Testis (tissue), 3 donors: Measurements from ENCODE around the gene PLRG1. TPM values are rescaled to one million over a fixed set of nuclear protein-coding genes. Genes with fewer than 3 reads are reported as not detected.

Source experiments
- DNase-seq: peaks from one replicate; pipeline ENCODE4 v3.0.0-alpha.2; 2019
- H3K27ac ChIP-seq, 2 donors: fragments of 200-600 bp; sonication (generic); one replicate each; pipeline ENCODE4 v1.5.1; 2019
- H3K27me3 ChIP-seq: fragments of 200-600 bp; sonication (generic); one replicate; pipeline ENCODE4 v1.5.1; 2019
- H3K36me3 ChIP-seq: fragments of 200-600 bp; sonication (generic); one replicate; pipeline ENCODE4 v1.5.1; 2017; ENCODE audit warnings: low read depth; ENCODE audit errors: missing control alignments
- H3K4me1 ChIP-seq: fragments of 200-600 bp; sonication (generic); one replicate; pipeline ENCODE4 v1.5.1; 2019
- H3K4me3 ChIP-seq, 2 donors: fragments of 200-600 bp; sonication (generic); one replicate each; pipeline ENCODE4 v1.5.1; 2017 to 2019
- H3K9me3 ChIP-seq: fragments of 200-600 bp; sonication (generic); one replicate; pipeline ENCODE4 v1.5.1; 2017
- POLR2A ChIP-seq: fragments of 450-650 bp; IDR thresholded peaks from one replicate; pipeline ENCODE4 v1.6.1; 2017; ENCODE audit warnings: antibody characterized with exemption, mild to moderate bottlenecking, moderate library complexity
- WGBS, 2 donors: methylation state at CpG; one replicate each; pipeline ENCODE4 v1.1.5; 2018; 5-methylcytosine and 5-hydroxymethylcytosine counted together
- intact Hi-C: fragments of 100-400 bp; cut with DNase I; formaldehyde crosslinking; loops from one replicate; pipeline ENCODE4 v1.15.1; 2023; ENCODE audit warnings: low total_unique reads
- polyA plus RNA-seq: library from polyadenylated mRNA; stranded (reverse); fragments of 350-450 nt; fragmentation: Illumina TruSeq; extraction: RNeasy Lipid Tissue Mini Kit (QIAGEN cat#74804); gene quantifications from one replicate; pipeline ENCODE4 v1.2.3, GENCODE V29; 2014; ENCODE audit warnings: low read depth, low replicate concordance; ENCODE audit not compliant: insufficient read depth
- total RNA-seq, 2 donors: library from RNA; depleted of rRNA; stranded (reverse); fragments of >200 nt; gene quantifications; one replicate each; pipeline ENCODE4 v1.2.3, GENCODE V29; 2016
- TF ChIP-seq, protein P1 (sequence below), 3 experiments: fragments of 450-650 bp in 2 of 3; fragments of 200-600 bp in 1 of 3; sonication (generic) in 1 of 3; IDR thresholded peaks; one replicate each; pipeline ENCODE4 v1.5.1; 2016 to 2019; ENCODE audit warnings: antibody characterized with exemption in 3 of 3, mild to moderate bottlenecking in 2 of 3, moderate library complexity in 1 of 3

The PLRG1 gene
- total and polyA plus RNA-seq, 3 donors from 2014 or later: 35.3 to 46.3 (median 45.8) TPM

GRCh38 chr4:154506253-154506652 is 43.9 kb downstream of the PLRG1 start:
- H3K27me3 ChIP-seq: no peaks in the 10 kb centered on the region
- no peaks in the 10 kb centered on the region for H3K36me3 ChIP-seq
- H3K4me3 ChIP-seq: no peak overlapping the region
- no peaks in the 10 kb centered on the region for H3K9me3 ChIP-seq
- H3K27ac ChIP-seq: no peak overlapping the region
- no peak for DNase-seq
- TF ChIP-seq, protein P1, sequence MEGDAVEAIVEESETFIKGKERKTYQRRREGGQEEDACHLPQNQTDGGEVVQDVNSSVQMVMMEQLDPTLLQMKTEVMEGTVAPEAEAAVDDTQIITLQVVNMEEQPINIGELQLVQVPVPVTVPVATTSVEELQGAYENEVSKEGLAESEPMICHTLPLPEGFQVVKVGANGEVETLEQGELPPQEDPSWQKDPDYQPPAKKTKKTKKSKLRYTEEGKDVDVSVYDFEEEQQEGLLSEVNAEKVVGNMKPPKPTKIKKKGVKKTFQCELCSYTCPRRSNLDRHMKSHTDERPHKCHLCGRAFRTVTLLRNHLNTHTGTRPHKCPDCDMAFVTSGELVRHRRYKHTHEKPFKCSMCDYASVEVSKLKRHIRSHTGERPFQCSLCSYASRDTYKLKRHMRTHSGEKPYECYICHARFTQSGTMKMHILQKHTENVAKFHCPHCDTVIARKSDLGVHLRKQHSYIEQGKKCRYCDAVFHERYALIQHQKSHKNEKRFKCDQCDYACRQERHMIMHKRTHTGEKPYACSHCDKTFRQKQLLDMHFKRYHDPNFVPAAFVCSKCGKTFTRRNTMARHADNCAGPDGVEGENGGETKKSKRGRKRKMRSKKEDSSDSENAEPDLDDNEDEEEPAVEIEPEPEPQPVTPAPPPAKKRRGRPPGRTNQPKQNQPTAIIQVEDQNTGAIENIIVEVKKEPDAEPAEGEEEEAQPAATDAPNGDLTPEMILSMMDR (IDR thresholded peaks at IDR 0.05): peak; percentile 28 to 42 (median 39)
- TF ChIP-seq POLR2A: no peak
- no peaks in the 10 kb centered on the region for H3K4me1 ChIP-seq
- 19 to 31% methylated on average over 2 of the region's 2 CpGs for WGBS, 2 donors
- intact Hi-C loops: no loop called here

DNA sequence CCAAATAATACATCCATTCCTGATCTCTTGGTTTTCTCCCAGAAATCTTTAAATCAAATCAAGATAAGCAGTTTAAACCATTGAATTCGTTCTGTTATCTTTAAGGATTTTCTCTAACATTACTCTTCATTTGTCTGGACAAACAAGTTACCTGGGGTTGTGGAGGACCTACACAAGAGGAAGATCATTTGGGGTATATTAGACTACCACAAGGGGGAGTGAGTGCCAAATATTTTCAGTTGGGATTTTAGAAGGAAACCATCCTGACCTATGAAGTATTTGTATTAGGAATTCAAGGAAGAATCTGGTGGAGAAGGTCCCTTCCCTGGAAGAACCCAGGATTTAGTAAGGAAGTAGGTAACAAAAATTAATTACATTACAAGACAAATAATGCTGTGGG is 46.6 kb downstream of the PLRG1 start:
- no peak for DNase-seq
- no peaks in the 10 kb centered on the region for H3K36me3 ChIP-seq
- intact Hi-C loops: no loop called here
- H3K9me3 ChIP-seq: no peaks in the 10 kb centered on the region
- no peaks in the 10 kb centered on the region for H3K4me1 ChIP-seq
- no peak overlapping the region for H3K27ac ChIP-seq
- no peak overlapping the region for H3K4me3 ChIP-seq
- 38 to 51% methylated on average over 1 of the region's 1 CpG for WGBS, 2 donors
- TF ChIP-seq POLR2A: no peak
- TF ChIP-seq, protein P1 (IDR thresholded peaks at IDR 0.05): peak in 1 of 3 experiments; percentile 42
- H3K27me3 ChIP-seq: no peaks in the 10 kb centered on the region

- Histone ChIP-seq H3K9me3 (no peaks in the 10 kb centered on the region), H3K27ac (no peak overlapping the region), H3K36me3 (no peaks in the 10 kb centered on the region), H3K27me3 (no peaks in the 10 kb centered on the region), H3K4me1 (no peaks in the 10 kb centered on the region), H3K4me3 (no peak overlapping the region)
- no peak for TF ChIP-seq POLR2A
- TF ChIP-seq, protein P1 (IDR thresholded peaks at IDR 0.05): no peak
- no peak for DNase-seq
- 76 to 90% methylated on average over 6 of the region's 6 CpGs for WGBS, 2 donors
- intact Hi-C loops: no loop called here
These were observed 48.1 kb downstream of the PLRG1 start for GRCh38 chr4:154502111-154502510.

DNA sequence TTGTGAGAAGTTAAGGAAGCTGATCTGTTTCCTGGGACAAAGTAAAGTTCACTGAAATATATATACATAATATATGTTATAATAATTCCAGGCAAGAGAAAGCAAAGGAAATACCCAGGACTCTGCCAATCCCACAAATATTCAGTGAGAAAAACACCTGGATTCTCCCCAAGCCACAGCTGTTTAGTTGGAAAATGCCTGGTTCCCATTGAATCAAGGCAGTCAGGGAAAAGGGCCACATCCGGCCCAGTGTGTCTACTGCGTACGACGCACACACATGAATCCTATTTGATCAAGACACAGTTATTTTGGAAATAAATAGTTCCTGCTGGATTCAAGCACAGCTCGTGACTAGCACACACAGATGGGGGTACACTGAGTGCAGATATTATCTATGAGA is 52.3 kb downstream of the PLRG1 start:
- intact Hi-C loops: no loop called here
- H3K4me3 ChIP-seq: no peak overlapping the region
- no peaks in the 10 kb centered on the region for H3K4me1 ChIP-seq
- no peaks in the 10 kb centered on the region for H3K36me3 ChIP-seq
- TF ChIP-seq, protein P1 (IDR thresholded peaks at IDR 0.05): no peak
- TF ChIP-seq POLR2A: no peak
- no peak for DNase-seq
- H3K9me3 ChIP-seq: no peaks in the 10 kb centered on the region
- H3K27ac ChIP-seq: no peak overlapping the region
- no peaks in the 10 kb centered on the region for H3K27me3 ChIP-seq
- 85 to 88% methylated on average over 5 of the region's 5 CpGs for WGBS, 2 donors

- intact Hi-C loops: no loop called here
- no peaks in the 10 kb centered on the region for H3K36me3 ChIP-seq
- no peak overlapping the region for H3K4me3 ChIP-seq
- TF ChIP-seq, protein P1 (IDR thresholded peaks at IDR 0.05): no peak
- TF ChIP-seq POLR2A: no peak
- WGBS, 2 donors: 94 to 95% methylated on average over 2 of the region's 2 CpGs
- peaks cover 4% of the 10 kb centered on the region for H3K4me1 ChIP-seq
- H3K27ac ChIP-seq: no peak overlapping the region
- no peak for DNase-seq
- H3K9me3 ChIP-seq: no peaks in the 10 kb centered on the region
- H3K27me3 ChIP-seq: no peaks in the 10 kb centered on the region
These were observed 54.3 kb downstream of the PLRG1 start for GRCh38 chr4:154495867-154496266.
